GM18498 (cell line): ENCODE measurements around the gene PTOV1.
A peak's percentile ranks its signal among the peaks of the same experiment; 100 is the strongest.

Experiments
- ATAC-seq: cut with Tn5 transposase; IDR thresholded peaks from one replicate; pipeline ENCODE4 v1.9.1; 2021; ENCODE audit warnings: mild to moderate bottlenecking, moderate library complexity; ENCODE audit not compliant: unreplicated experiment

The PTOV1 gene

DNA sequence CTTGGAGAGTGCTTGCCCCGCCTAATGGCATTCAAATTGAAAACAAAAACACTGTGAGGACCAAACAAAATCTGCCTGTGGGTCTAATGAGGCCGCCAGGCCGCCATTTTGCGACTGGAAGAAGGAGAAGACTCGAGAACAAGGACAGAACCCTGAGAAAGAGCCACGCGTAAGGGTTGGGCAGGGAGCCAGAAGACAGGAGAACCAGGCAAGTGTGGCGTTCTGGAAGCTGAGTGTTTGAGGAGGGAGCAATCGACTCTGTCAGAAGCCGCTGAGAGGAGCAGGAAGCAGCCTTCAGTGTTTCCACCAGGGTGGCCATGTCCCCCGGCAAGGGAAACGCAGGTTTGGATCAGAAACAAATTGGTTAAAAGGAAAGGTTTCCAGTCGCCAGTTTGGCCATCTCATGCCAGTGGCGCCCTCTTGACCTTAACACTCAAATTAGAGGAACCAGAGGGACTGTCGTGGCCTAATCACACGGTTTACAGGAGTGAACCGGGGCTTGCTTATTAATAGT lies 10.2 kb upstream of the PTOV1 start:
- no peak for ATAC-seq

- peak; percentile 61 for ATAC-seq
Observed at GRCh38 chr19:49843265-49843664, 7.7 kb upstream of the PTOV1 start.

- ATAC-seq = no peak
Observed at GRCh38 chr19:49844138-49845095, 6.5 kb upstream of the PTOV1 start.

DNA sequence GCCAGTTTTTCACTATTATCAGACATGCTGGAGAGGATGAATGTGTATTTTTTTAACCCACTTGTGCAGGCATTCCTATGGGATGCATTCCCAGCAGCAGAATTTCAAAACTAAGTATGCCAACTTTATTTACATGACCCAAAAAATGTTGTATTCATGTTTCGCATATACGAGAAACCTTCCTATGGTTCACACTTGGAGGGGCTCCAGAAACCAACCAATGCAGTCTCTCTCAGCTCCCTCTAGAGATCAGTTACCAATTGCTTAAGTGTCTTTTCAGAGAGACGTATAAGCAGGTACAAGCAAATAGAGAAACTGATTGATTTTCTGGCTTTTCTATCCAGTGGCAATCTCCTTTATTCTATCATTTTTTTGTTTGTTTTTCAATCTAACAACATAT lies 5.5 kb upstream of the PTOV1 start:
- ATAC-seq = no peak

GRCh38 chr19:49846408-49846807 lies 4.6 kb upstream of the PTOV1 start:
- no peak for ATAC-seq

- ATAC-seq = no peak
Observed at GRCh38 chr19:49847731-49848696, 2.9 kb upstream of the PTOV1 start.

GRCh38 chr19:49848938-49849337 lies 2.0 kb upstream of the PTOV1 start:
- no peak for ATAC-seq

GRCh38 chr19:49849433-49850220 lies 1.3 kb upstream of the PTOV1 start:
- no peak for ATAC-seq

DNA sequence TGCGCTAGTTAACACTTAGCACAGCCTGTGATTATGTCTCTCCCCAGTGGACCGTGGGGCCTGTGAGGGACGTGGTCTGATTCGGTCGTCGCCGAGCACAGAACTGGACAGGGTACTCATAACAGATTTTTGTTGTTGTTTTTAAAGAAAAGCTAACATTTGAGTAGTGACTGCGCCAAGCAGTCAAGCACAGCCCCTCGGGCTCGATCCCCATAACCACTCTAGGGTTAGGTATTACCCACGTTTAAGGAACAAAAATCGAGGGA lies 805 bp upstream of the PTOV1 start:
- ATAC-seq = no peak

- ATAC-seq = no peak
Observed at GRCh38 chr19:49851456-49852259, 699 bp downstream of the PTOV1 start.

- no peak for ATAC-seq
Observed at GRCh38 chr19:49852631-49853126, 1.7 kb downstream of the PTOV1 start.

DNA sequence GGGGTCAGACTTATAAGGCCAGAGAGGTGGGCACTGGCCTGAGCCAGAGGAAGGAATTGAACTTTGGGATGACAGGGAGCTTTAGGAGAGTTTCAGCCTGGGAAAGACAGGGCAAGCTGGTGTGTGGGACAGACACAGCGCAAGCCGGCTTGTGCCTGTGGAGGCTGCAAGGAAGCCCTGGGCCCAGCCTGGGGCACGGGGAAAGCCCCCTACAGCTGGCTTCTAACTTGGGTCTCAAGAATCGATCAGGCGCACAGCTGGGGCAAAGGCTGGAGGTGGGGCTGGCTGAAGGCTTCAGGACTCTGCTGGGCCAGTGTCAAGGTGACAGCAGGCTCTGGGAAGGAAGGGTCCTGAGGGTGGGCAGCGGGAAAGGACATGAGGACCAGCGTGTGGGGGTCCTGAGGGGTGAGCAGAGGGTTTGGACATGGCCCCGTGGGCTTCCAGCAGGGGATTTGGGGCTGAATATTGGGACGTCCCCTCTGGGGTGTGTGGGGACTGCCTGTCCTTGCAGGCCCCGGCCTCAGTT lies 3.0 kb downstream of the PTOV1 start:
- no peak for ATAC-seq

- no peak for ATAC-seq
Observed at GRCh38 chr19:49854378-49855263, 3.7 kb downstream of the PTOV1 start.

DNA sequence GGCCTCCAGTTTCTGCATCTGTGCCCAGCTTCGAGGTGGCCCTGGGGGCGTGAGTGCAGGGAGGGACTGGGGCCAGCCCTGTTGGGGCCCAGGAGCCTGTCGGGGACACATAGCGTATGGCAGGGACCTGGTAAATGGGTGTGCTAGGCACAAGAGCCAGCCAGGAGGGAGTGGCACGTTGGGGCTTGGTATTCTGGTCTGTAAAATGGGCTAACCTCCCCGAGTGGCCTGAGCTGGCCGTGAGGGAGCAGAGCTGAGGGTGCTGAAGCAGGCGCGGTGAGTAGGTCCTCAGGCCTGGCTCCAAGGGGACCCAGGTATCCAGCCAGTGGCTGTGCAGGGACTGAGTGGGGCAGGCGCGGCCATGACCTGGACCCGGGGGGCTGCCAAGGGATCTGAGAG lies 4.3 kb downstream of the PTOV1 start:
- no peak for ATAC-seq

DNA sequence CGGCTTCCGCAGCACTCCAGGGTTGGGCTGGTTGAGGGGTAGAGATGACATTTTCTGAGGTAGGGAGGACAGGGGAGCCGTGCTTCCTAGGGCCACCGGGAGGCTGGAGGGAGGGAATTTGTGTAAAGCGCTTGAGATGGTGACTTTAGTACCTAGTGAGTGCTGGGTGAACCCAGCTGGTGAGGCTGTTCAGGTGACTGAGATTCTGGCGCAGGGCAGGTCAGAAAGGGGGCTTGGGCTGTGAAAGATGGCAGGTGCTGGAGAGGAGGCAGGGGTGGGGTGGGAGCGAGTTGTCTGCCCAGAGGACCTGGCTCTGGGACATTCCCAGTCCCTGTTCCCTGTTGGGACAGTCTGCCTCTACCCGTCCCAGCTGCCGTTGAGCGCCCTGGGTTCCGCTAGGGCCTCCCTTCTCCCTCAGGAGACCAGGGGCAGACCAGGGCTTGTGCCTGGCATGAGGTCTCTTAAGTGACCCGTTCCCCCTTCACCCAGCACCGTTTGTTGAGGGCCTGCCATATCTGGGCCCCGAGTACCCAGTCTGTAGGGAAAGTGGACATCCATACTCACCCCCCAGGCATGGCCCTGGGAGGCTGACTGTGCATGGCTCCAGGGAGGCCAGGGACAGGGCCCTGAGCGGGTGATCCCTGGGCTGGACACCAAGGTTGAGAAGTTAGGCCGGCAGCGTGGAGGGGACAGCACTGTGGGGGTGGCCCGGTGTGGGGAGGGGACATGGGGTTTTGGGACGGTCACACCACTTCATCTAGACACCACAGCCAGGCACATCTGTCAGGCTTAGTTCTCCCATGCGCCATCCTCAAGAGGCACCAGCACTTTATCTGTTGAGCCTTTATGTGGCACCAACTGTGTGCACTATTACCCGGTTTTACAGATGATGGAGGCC lies 5.0 kb downstream of the PTOV1 start:
- ATAC-seq = no peak

DNA sequence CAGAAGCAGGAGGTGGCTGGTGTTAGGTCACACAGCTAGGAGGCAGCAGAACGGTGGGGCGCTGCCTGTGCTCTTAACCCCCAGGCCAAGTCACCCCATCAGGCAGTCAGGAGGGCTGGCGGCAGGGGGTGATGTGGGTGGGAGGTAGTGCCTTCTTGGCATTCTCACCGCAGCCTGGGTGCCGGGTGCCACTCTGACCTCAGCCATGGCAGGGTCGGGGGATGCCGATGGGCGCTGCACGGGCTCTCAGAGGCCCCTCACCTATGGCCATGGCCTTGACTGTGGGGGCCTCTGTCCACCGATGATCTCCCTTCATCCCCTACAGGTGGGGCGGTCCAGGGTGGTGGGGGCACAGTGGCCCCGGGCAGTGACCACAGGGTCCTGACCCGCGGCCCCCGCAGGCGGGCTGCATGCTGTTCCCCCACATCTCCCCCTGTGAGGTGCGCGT lies 5.6 kb downstream of the PTOV1 start:
- ATAC-seq = no peak

GRCh38 chr19:49857061-49857837 lies 6.3 kb downstream of the PTOV1 start:
- no peak for ATAC-seq
